ENCODE results near the gene C11orf68. TPM values are rescaled to one million over a fixed set of nuclear protein-coding genes. Genes with fewer than 3 reads are reported as not detected.

Gene C11orf68
- total and polyA plus RNA-seq, 2 experiments from 2014 or later, result 16.8 to 23.2 TPM

- TF ChIP-seq ZNF462 (CRISPR knock-in tag; IDR thresholded peaks at IDR 0.05) (no peak), CREB1 (CRISPR knock-in tag; IDR thresholded peaks at IDR 0.05; ENCODE audit: low read depth) (no peak)
Observed at GRCh38 chr11:65897020-65897471, 21.8 kb downstream of the C11orf68 start (continued).

- Histone ChIP-seq H3K79me2 (replicated peaks; ENCODE audit: insufficient read depth) (peaks cover 4% of the 10 kb centered on the region), H2AFZ (no peak overlapping the region)
- peaks cover 47% of the 10 kb centered on the region for H3K27me3 Mint-ChIP-seq (ENCODE audit: insufficient read depth, low read depth, poor library complexity)
Observed at GRCh38 chr11:65896034-65896999, 22.5 kb downstream of the C11orf68 start.

More at GRCh38 chr11:65896034-65896999, 22.5 kb downstream of the C11orf68 start:
- Mint-ChIP-seq H3K9me3 (peaks cover 2% of the 10 kb centered on the region; the same call in 1 of the 3 replicates), H3K4me3 (no peak overlapping the region; the same call in 2 of the 3 replicates), H3K27ac (no peak overlapping the region), H3K4me1 (peaks cover 22% of the 10 kb centered on the region), H3K36me3 (ENCODE audit: low read depth) (peaks cover 9% of the 10 kb centered on the region)
- no peaks in the 10 kb centered on the region for H3K9me2 ChIP-seq (ENCODE audit: insufficient read depth)
- no peak for TF ChIP-seq NANOG (IDR thresholded peaks at IDR 0.05; ENCODE audit: borderline replicate concordance)
- H3K4me1 ChIP-seq (ENCODE audit: insufficient read depth), result peaks cover 19% of the 10 kb centered on the region
- no peak overlapping the region for H3K27ac ChIP-seq (ENCODE audit: low read depth)
- no peak for DNase-seq (ENCODE audit: low spot score)
- no peak for ATAC-seq
- H3K4me2 ChIP-seq, result no peak overlapping the region
- H3F3A ChIP-seq (replicated peaks; ENCODE audit: low read depth), result peaks cover 22% of the 10 kb centered on the region
- H3K36me3 ChIP-seq (ENCODE audit: insufficient read depth), result no peaks in the 10 kb centered on the region
- no peak overlapping the region for H3K4me3 ChIP-seq
- peaks cover 36% of the 10 kb centered on the region for H3K27me3 ChIP-seq (ENCODE audit: insufficient read depth)
- peaks cover 7% of the 10 kb centered on the region for H4K20me1 ChIP-seq (replicated peaks; ENCODE audit: insufficient read depth)
